Lower lobe of right lung (tissue), 2 donors: ENCODE data around the gene PTGES3. TPM values are rescaled to one million over a fixed set of nuclear protein-coding genes. Genes with fewer than 3 reads are reported as not detected.

Experiments
- ATAC-seq, 2 donors: fragments of 200-7000 bp; cut with Tn5 transposase; one replicate each; pipeline ENCODE4 v1.9.1; 2020 to 2022; ENCODE audit warnings: mild to moderate bottlenecking in 2 of 2, moderate library complexity in 2 of 2
- DNase-seq: peaks from one replicate; pipeline ENCODE4 v3.0.0-alpha.2; 2020
- H3K27ac ChIP-seq: fragments of 200-600 bp; one replicate; pipeline ENCODE4 v1.8.0; 2022
- H3K27me3 ChIP-seq: fragments of 200-600 bp; one replicate; pipeline ENCODE4 v1.8.0; 2022; ENCODE audit warnings: low read depth
- H3K36me3 ChIP-seq: fragments of 200-600 bp; one replicate; pipeline ENCODE4 v1.8.0; 2022; ENCODE audit warnings: mild to moderate bottlenecking
- H3K4me1 ChIP-seq: fragments of 200-600 bp; one replicate; pipeline ENCODE4 v1.8.0; 2022
- H3K4me3 ChIP-seq: fragments of 200-600 bp; one replicate; pipeline ENCODE4 v1.8.0; 2022; ENCODE audit warnings: mild to moderate bottlenecking
- H3K9me3 ChIP-seq: fragments of 200-600 bp; one replicate; pipeline ENCODE4 v1.8.0; 2022
- intact Hi-C: fragments of 100-400 bp; cut with DNase I; formaldehyde crosslinking; loops from one replicate; pipeline ENCODE4 v1.11.0; 2022
- total RNA-seq: library from RNA; stranded (reverse); fragmentation: NEBNext Ultra II Directional; extraction: Animal tissue kit (Norgen Biotek cat#: 25700); gene quantifications from one replicate; pipeline ENCODE4 v1.2.1, GENCODE V29; 2021
- TF ChIP-seq, protein P1 (sequence below): fragments of 200-600 bp; IDR thresholded peaks from one replicate; pipeline ENCODE4 v1.8.0; 2022; ENCODE audit warnings: antibody characterized with exemption, mild to moderate bottlenecking
- donor health status: DM: no; HTN: yes; CAD: no; lungs with severe emphysema.

The PTGES3 gene
- total RNA-seq, 1 donor from 2014 or later: 198 TPM

DNA sequence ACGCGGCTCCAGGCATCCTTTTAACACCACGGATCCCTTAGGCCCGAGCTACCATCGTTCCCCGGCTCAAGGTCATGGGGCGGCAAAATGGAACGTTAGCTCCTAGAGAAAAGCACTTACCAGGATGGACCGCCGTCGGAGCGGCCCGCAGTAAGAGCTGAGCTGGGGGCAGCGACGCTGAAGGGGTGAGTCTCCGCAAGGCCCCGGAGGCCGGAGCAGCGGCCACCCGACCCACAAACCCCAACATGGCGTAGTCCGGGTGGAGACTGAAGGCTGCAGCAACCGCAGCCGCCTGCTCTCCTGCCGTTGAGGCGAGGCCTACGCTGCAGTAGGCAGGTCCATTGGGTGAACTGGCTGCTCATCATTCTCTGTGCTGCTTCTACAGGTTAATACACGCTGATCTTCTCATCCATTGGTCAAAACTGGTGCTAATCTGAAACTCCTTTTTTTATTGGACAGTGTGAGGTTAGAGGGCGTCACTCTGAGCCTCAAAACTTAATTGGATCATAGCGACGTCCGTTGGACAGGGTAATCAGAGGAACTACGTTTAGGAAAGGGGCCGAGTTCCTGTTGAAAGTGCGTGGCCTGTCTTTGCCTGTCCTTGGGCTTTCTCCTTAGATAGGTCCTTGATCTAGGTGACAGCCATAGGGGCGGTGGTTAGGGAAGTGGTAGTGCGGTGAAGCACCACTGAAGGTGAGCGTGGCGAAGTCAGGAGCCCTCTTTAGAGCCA is 42.2 kb downstream of the PTGES3 start, which contains the start of gene ATP5F1B:
TSS of gene ATP5F1B (minus strand) at position 268 of the 730 bp plus-strand sequence. CDS start at position 247, 21 bp downstream.
- Histone ChIP-seq H3K4me3 (peak within 1 kb of the TSS; percentile 83), H3K9me3 (no peaks in the 10 kb centered on the region), H3K27ac (peak within 1 kb of the TSS; percentile 92), H3K4me1 (peaks cover 26% of the 10 kb centered on the region), H3K36me3 (peaks cover 37% of the 10 kb centered on the region), H3K27me3 (no peaks in the 10 kb centered on the region)
- intact Hi-C loops: no loop called here
- TF ChIP-seq, protein P1, sequence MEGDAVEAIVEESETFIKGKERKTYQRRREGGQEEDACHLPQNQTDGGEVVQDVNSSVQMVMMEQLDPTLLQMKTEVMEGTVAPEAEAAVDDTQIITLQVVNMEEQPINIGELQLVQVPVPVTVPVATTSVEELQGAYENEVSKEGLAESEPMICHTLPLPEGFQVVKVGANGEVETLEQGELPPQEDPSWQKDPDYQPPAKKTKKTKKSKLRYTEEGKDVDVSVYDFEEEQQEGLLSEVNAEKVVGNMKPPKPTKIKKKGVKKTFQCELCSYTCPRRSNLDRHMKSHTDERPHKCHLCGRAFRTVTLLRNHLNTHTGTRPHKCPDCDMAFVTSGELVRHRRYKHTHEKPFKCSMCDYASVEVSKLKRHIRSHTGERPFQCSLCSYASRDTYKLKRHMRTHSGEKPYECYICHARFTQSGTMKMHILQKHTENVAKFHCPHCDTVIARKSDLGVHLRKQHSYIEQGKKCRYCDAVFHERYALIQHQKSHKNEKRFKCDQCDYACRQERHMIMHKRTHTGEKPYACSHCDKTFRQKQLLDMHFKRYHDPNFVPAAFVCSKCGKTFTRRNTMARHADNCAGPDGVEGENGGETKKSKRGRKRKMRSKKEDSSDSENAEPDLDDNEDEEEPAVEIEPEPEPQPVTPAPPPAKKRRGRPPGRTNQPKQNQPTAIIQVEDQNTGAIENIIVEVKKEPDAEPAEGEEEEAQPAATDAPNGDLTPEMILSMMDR: peak; percentile 8
- ATAC-seq (peak; percentile 99), DNase-seq (peak; percentile 98)

DNA sequence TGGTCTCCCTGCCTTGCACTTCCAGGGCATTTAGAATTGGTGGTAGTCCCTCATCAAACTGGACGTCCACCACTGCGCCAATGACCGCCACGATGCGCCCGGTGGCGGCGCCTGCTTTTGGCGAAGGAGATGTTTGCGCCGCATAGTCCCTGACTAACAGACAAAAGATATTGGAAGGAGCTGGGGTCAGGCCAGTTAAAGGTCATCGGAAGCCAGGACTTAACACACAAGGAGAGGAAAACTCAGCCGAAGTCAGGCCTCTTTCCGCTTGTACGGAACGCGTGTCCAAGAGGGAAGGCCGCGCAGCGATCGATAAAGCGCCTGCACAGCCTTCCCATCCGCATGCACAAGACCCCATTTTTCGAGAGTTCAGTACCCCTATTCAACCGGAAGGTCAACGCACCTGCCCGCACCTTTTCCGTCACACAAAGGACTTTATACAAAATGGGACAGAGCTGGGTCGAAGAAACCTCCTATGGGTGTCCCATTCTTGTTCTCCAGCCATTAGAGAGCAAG is 42.8 kb downstream of the PTGES3 start:
- ATAC-seq: peak; percentile 2 to 28
- intact Hi-C loops: no loop called here
- Histone ChIP-seq H3K9me3 (no peaks in the 10 kb centered on the region), H3K36me3 (peaks cover 43% of the 10 kb centered on the region), H3K4me1 (peaks cover 26% of the 10 kb centered on the region), H3K4me3 (peak overlapping the region; percentile 83), H3K27ac (peak overlapping the region; percentile 92), H3K27me3 (no peaks in the 10 kb centered on the region)
- TF ChIP-seq, protein P1: no peak
- DNase-seq: no peak

DNA sequence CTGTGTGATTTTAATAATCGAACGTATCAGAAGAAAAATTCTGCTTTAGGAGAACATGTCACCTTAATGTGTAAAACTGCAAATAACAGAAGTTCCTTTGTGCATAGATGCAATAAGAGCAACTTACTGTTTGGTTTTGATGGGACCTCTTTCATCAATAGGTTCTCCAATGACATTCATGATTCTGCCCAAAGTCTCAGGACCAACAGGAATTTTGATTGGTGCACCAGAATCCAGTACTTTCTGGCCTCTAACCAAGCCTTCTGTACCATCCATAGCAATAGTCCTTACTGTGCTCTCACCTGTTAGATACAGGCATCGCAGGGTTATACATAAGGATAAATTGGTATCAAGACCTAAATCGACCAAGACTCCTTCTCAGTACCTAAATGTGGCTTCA is 43.4 kb downstream of the PTGES3 start:
- Histone ChIP-seq H3K9me3 (no peaks in the 10 kb centered on the region), H3K36me3 (peaks cover 49% of the 10 kb centered on the region), H3K4me3 (peak overlapping the region; percentile 83), H3K27ac (peak overlapping the region; percentile 92), H3K27me3 (no peaks in the 10 kb centered on the region), H3K4me1 (peaks cover 26% of the 10 kb centered on the region)
- DNase-seq (no peak), ATAC-seq (no peak)
- intact Hi-C loops: no loop called here
- TF ChIP-seq, protein P1: no peak

DNA sequence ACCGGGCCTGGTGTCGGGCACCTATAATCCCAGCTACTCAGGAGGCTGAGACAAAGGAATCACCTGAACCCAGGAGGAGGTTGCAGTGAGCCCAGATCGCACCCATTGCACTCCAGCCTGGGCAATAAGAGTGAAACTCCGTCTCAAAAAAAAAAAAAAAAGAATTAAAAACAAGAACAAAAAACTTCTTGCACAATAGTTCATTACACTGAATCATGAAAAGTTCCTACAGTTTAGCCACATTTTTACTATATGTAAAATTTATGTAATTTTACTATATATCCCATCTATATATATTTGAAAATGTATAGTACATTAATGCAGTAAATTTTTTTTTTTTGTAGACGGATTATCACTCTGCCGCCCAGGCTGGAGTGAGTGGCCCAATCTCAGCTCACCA is 46.9 kb downstream of the PTGES3 start:
- Histone ChIP-seq H3K36me3 (peaks cover 72% of the 10 kb centered on the region), H3K4me3 (no peak overlapping the region), H3K27me3 (no peaks in the 10 kb centered on the region), H3K9me3 (no peaks in the 10 kb centered on the region), H3K4me1 (peaks cover 40% of the 10 kb centered on the region), H3K27ac (no peak overlapping the region)
- DNase-seq (no peak), ATAC-seq (no peak)
- TF ChIP-seq, protein P1: no peak
- intact Hi-C loops: no loop called here

DNA sequence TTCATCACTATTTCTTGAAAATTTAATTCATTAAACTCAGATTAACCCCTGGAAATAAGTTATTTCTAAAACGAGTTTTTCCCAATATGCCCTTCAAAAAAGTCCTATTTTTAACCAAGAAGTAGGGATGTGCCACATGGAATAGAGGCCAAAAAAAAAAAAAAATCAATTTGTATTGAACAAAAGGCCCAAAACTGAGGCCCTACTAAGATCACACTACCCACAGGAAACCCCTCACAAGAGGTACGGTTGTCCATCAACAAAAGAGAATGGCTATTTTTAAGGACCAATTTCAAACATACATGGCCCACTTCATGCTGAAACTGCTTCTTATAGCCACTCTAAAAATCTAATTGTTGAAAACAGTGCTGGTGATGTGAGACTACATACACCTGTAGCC is 50.5 kb downstream of the PTGES3 start:
- H3K4me1 ChIP-seq: peaks cover 36% of the 10 kb centered on the region
- peaks cover 52% of the 10 kb centered on the region for H3K36me3 ChIP-seq
- intact Hi-C loops: no loop called here
- H3K9me3 ChIP-seq: no peaks in the 10 kb centered on the region
- ATAC-seq (no peak), DNase-seq (no peak)
- TF ChIP-seq, protein P1: no peak
- H3K27me3 ChIP-seq: no peaks in the 10 kb centered on the region
- H3K4me3 ChIP-seq: no peak overlapping the region
- peak overlapping the region; percentile 91 for H3K27ac ChIP-seq
